CD14-positive monocyte (primary cell): ENCODE measurements around the gene C2CD4D. TPM values are rescaled to one million over a fixed set of nuclear protein-coding genes. Genes with fewer than 3 reads are reported as not detected.

ENCODE experiments used
- DNase-seq, 3 donors: peaks; one replicate each; pipeline ENCODE4 v3.0.0-alpha.2; 2011 to 2022
- H2AFZ ChIP-seq: 2 replicates; pipeline ENCODE4 v1.6.0; 2012; ENCODE audit warnings: mild to moderate bottlenecking, low read depth, low read length, inconsistent platforms; ENCODE audit not compliant: insufficient read depth, poor library complexity, severe bottlenecking
- H3K27ac ChIP-seq, 2 donors: 1 replicate in 1 of 2; 2 replicates in 1 of 2; pipeline ENCODE4 v1.5.1; 2012 to 2013; ENCODE audit warnings: low read length in 2 of 2, control low read depth in 1 of 2, inconsistent platforms in 1 of 2, low read depth in 1 of 2, mild to moderate bottlenecking in 1 of 2
- H3K27me3 ChIP-seq, 2 donors: one replicate each; pipeline versions ENCODE4 v1.6.0 to v1.6.1; 2011 to 2013; ENCODE audit warnings: low read length in 2 of 2; ENCODE audit not compliant: control insufficient read depth in 2 of 2, insufficient read depth in 2 of 2
- H3K36me3 ChIP-seq, 2 donors: replicated peaks in 1 of 2; 1 replicate in 1 of 2; 2 replicates in 1 of 2; pipeline versions ENCODE4 v1.5.1 to v1.6.1; 2012 to 2013; ENCODE audit warnings: low read length in 2 of 2, control low read depth in 1 of 2, inconsistent platforms in 1 of 2, mild to moderate bottlenecking in 1 of 2; ENCODE audit not compliant: insufficient read depth in 2 of 2, control insufficient read depth in 1 of 2
- H3K4me1 ChIP-seq, 2 donors: 1 replicate in 1 of 2; 2 replicates in 1 of 2; pipeline versions ENCODE4 v1.5.1 to v1.6.1; 2012 to 2013; ENCODE audit warnings: low read length in 2 of 2, control low read depth in 1 of 2, inconsistent platforms in 1 of 2, mild to moderate bottlenecking in 1 of 2, moderate library complexity in 1 of 2; ENCODE audit not compliant: insufficient read depth in 2 of 2, control insufficient read depth in 1 of 2
- H3K4me2 ChIP-seq: replicated peaks from 2 replicates; pipeline ENCODE3; 2012; ENCODE audit warnings: low read length, moderate library complexity, mild to moderate bottlenecking; ENCODE audit not compliant: poor library complexity, severe bottlenecking; ENCODE audit errors: extremely low read depth
- H3K4me3 ChIP-seq, 3 experiments: fragments of 200-600 bp in 1 of 3; sonication (generic) in 1 of 3; replicated peaks in 1 of 3; 1 replicate in 2 of 3; 2 replicates in 1 of 3; pipeline ENCODE4 v1.5.1; 2011 to 2013; ENCODE audit warnings: low read length in 3 of 3, mild to moderate bottlenecking in 3 of 3, control low read depth in 2 of 3, low read depth in 2 of 3, inconsistent platforms in 1 of 3, moderate library complexity in 1 of 3
- H3K79me2 ChIP-seq: 2 replicates; pipeline ENCODE4 v1.6.0; 2012; ENCODE audit warnings: mild to moderate bottlenecking, control low read depth, inconsistent platforms, low read length, moderate library complexity; ENCODE audit not compliant: insufficient read depth
- H3K9ac ChIP-seq: 2 replicates; pipeline ENCODE4 v1.6.0; 2017; ENCODE audit warnings: low read length, mild to moderate bottlenecking; ENCODE audit not compliant: insufficient read depth, poor library complexity, severe bottlenecking
- H3K9me3 ChIP-seq, 2 donors: replicated peaks in 1 of 2; 1 replicate in 1 of 2; 2 replicates in 1 of 2; pipeline versions ENCODE4 v1.5.1 to v1.6.1; 2012 to 2013; ENCODE audit warnings: low read length in 2 of 2, control low read depth in 1 of 2; ENCODE audit not compliant: control insufficient read depth in 1 of 2, insufficient read depth in 1 of 2
- H4K20me1 ChIP-seq: 2 replicates; pipeline ENCODE4 v1.6.0; 2012; ENCODE audit warnings: mild to moderate bottlenecking, low read length, control low read depth, moderate library complexity; ENCODE audit not compliant: insufficient read depth
- H3K27ac Mint-ChIP-seq, 7 donors: one replicate each; pipeline ENCODE4 v1.8.0; 2020; ENCODE audit warnings: mild to moderate bottlenecking in 7 of 7, mixed read lengths in 7 of 7, moderate library complexity in 6 of 7, inconsistent platforms in 2 of 7
- H3K27me3 Mint-ChIP-seq, 3 donors: one replicate each; pipeline ENCODE4 v1.8.0; 2021 to 2022; ENCODE audit warnings: low read depth in 3 of 3, mild to moderate bottlenecking in 3 of 3, mixed read lengths in 3 of 3, moderate library complexity in 3 of 3, inconsistent platforms in 1 of 3
- H3K36me3 Mint-ChIP-seq, 2 donors: one replicate each; pipeline ENCODE4 v1.8.0; 2020; ENCODE audit warnings: mixed read lengths in 2 of 2, inconsistent platforms in 1 of 2, mild to moderate bottlenecking in 1 of 2
- H3K4me1 Mint-ChIP-seq: one replicate; pipeline ENCODE4 v1.8.0; 2020; ENCODE audit warnings: mild to moderate bottlenecking, mixed read lengths
- H3K4me3 Mint-ChIP-seq, 2 donors: one replicate each; pipeline ENCODE4 v1.8.0; 2020; ENCODE audit warnings: mild to moderate bottlenecking in 2 of 2, mixed read lengths in 2 of 2, moderate library complexity in 1 of 2
- H3K9me3 Mint-ChIP-seq, 7 donors: one replicate each; pipeline ENCODE4 v1.8.0; 2020 to 2022; ENCODE audit warnings: mixed read lengths in 7 of 7, mild to moderate bottlenecking in 6 of 7, moderate library complexity in 6 of 7, inconsistent platforms in 2 of 7
- WGBS: methylation state at CpG from one replicate; pipeline ENCODE4 v1.1.5; 2013; ENCODE audit warnings: missing lambda C conversion rate; ENCODE audit not compliant: insufficient coverage; 5-methylcytosine and 5-hydroxymethylcytosine counted together
- intact Hi-C, 2 donors: fragments of 100-400 bp; cut with micrococcal nuclease; formaldehyde crosslinking; loops; one replicate each; pipeline versions ENCODE4 v1.15.0 to v1.15.1; 2023
- polyA plus RNA-seq, 3 donors: library from polyadenylated mRNA; depleted of rRNA in 1 of 3; unstranded in 2 of 3; stranded (reverse) in 1 of 3; fragments of 300-500 nt in 2 of 3; fragments of >200 nt in 1 of 3; fragmentation: Illumina TruSeq in 2 of 3; gene quantifications; 1 replicate in 2 of 3; 2 replicates in 1 of 3; pipeline ENCODE4 v1.2.3, GENCODE V29; 2012 to 2021
- TF ChIP-seq, protein P1 (sequence below): fragments of 200-600 bp; IDR thresholded peaks from one replicate; pipeline ENCODE4 v1.8.0; 2022; ENCODE audit warnings: antibody characterized with exemption, mild to moderate bottlenecking

C2CD4D gene
- polyA plus RNA-seq, 3 donors, result not detected

DNA sequence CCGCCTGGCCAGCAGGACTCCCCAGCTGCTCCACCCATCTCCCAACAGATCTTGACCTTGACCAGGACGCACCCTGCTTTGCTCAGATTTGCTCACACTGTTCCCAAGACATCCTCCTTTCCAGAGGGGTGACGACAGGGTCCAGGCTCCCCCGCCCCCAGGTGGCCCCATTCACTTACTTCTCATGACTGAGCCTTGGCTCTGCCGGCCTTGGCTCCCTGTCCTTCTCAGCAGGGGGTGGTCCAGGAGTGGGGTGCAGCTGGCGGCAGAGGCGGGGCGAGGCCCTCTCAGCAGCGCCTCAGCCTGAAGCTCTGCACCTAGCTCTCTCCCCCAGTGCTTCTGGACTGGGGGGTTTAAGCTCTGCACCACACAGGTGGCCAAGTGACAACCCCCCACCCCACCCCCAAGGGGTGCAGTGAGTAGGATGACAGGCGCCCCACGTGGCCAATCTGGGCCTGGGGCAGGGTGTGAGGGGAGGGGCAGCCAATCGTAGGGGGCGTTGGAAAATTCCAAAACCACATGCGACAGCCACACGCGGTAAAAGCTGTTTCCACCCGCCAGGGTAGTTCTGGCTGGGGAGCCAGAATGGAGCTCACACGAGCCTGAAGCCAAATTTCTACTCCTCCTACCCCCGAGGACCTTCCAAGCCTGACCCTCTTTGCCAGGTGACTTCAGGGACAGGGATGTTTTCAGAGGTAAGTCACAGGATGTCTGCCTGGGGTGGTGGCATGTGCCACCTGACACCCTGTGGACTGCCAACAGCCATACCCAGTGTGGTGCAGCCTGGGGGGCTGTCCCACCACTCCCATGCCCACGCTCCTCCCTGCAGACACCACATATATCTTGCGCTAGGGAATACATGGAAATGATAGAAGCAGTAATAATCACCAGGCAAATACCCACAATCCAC lies 13.6 kb downstream of the C2CD4D start:
- Histone ChIP-seq H3K79me2 (no peaks in the 10 kb centered on the region), H3K4me3 (no peak overlapping the region), H3K4me1 (peaks cover 30 to 37% of the 10 kb centered on the region in 2 donors), H2AFZ (no peak overlapping the region), H3K4me2 (no peak overlapping the region), H3K9ac (no peak overlapping the region), H4K20me1 (no peaks in the 10 kb centered on the region), H3K27ac (no peak overlapping the region), H3K9me3 (no peaks in the 10 kb centered on the region), H3K36me3 (no peaks in the 10 kb centered on the region), H3K27me3 (no peaks in the 10 kb centered on the region)
- WGBS, result 65% methylated on average over 3 of the region's 21 CpGs
- H3K27me3 Mint-ChIP-seq, result peaks cover 2 to 13% (median 5%) of the 10 kb centered on the region in 3 donors
- no peak overlapping the region for H3K4me3 Mint-ChIP-seq
- TF ChIP-seq, protein P1, sequence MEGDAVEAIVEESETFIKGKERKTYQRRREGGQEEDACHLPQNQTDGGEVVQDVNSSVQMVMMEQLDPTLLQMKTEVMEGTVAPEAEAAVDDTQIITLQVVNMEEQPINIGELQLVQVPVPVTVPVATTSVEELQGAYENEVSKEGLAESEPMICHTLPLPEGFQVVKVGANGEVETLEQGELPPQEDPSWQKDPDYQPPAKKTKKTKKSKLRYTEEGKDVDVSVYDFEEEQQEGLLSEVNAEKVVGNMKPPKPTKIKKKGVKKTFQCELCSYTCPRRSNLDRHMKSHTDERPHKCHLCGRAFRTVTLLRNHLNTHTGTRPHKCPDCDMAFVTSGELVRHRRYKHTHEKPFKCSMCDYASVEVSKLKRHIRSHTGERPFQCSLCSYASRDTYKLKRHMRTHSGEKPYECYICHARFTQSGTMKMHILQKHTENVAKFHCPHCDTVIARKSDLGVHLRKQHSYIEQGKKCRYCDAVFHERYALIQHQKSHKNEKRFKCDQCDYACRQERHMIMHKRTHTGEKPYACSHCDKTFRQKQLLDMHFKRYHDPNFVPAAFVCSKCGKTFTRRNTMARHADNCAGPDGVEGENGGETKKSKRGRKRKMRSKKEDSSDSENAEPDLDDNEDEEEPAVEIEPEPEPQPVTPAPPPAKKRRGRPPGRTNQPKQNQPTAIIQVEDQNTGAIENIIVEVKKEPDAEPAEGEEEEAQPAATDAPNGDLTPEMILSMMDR, result no peak
- no peaks in the 10 kb centered on the region for H3K36me3 Mint-ChIP-seq
- DNase-seq, result no peak
- intact Hi-C loops, result no loop called here
- no peak overlapping the region for H3K27ac Mint-ChIP-seq
- peaks cover 33% of the 10 kb centered on the region for H3K4me1 Mint-ChIP-seq
- no peaks in the 10 kb centered on the region for H3K9me3 Mint-ChIP-seq

DNA sequence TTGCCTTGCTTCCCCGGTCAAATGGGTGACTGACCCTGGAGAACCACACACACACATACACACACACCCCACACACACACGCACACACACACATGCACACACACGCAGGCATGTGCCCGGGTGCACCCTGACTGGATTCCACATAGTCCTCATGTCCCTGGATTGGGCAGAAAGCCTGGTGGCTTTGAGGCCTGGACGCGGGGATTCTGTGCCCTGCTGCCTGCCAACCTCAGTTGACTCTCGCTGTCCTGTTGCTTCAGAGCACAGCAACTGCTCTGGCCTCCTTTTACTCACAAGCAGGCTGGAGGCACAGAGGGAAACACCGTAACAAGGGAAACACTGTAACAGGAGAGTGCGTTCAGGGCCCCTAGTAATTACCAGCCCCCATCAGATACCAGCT lies 14.4 kb downstream of the C2CD4D start:
- no peaks in the 10 kb centered on the region for H3K9me3 Mint-ChIP-seq
- no peaks in the 10 kb centered on the region for H3K27me3 ChIP-seq
- no peak for DNase-seq
- H3K9ac ChIP-seq, result no peak overlapping the region
- H3K27ac ChIP-seq, result no peak overlapping the region
- peaks cover 22 to 29% of the 10 kb centered on the region in 2 donors for H3K4me1 ChIP-seq
- no peak overlapping the region for H3K27ac Mint-ChIP-seq
- WGBS, result 96% methylated on average over 7 of the region's 9 CpGs
- peaks cover 28% of the 10 kb centered on the region for H3K4me1 Mint-ChIP-seq
- H3K36me3 Mint-ChIP-seq, result no peaks in the 10 kb centered on the region
- no peak overlapping the region for H2AFZ ChIP-seq
- H3K4me3 Mint-ChIP-seq, result no peak overlapping the region
- TF ChIP-seq, protein P1, result no peak
- H3K79me2 ChIP-seq, result no peaks in the 10 kb centered on the region
- no peaks in the 10 kb centered on the region for H3K9me3 ChIP-seq
- H3K36me3 ChIP-seq, result no peaks in the 10 kb centered on the region
- intact Hi-C loops, result no loop called here
- H4K20me1 ChIP-seq, result no peaks in the 10 kb centered on the region
- no peak overlapping the region for H3K4me3 ChIP-seq
- H3K27me3 Mint-ChIP-seq, result peaks cover 2 to 13% (median 4%) of the 10 kb centered on the region in 3 donors
- H3K4me2 ChIP-seq, result no peak overlapping the region
